Karpas-422 (cell line): ENCODE data around the gene KLC1. TPM values are rescaled to one million over a fixed set of nuclear protein-coding genes. Genes with fewer than 3 reads are reported as not detected.

Experiments used
- DNase-seq: peaks from one replicate; pipeline ENCODE4 v3.0.0-alpha.2; 2015
- H2AFZ ChIP-seq: fragments of 200-600 bp; sonication (generic); 2 replicates; pipeline ENCODE4 v1.6.1; 2014; ENCODE audit warnings: antibody characterized with exemption, low read length, mixed read lengths
- H3K27ac ChIP-seq: fragments of 200-600 bp; sonication (generic); 2 replicates; pipeline ENCODE4 v1.5.1; 2014; ENCODE audit warnings: mild to moderate bottlenecking, low read length, moderate library complexity
- H3K27me3 ChIP-seq: fragments of 200-600 bp; sonication (generic); 2 replicates; pipeline ENCODE4 v1.6.1; 2014; ENCODE audit warnings: low read length, mixed read lengths
- H3K36me3 ChIP-seq: fragments of 200-600 bp; sonication (generic); 2 replicates; pipeline ENCODE4 v1.6.1; 2014; ENCODE audit warnings: low read length, mixed read lengths; ENCODE audit not compliant: insufficient read depth
- H3K4me1 ChIP-seq: fragments of 200-600 bp; sonication (generic); 2 replicates; pipeline ENCODE4 v1.6.1; 2014; ENCODE audit warnings: mild to moderate bottlenecking, low read length, mixed read lengths
- H3K4me2 ChIP-seq: fragments of 200-600 bp; sonication (generic); 2 replicates; pipeline ENCODE4 v1.6.1; 2014; ENCODE audit warnings: low read length, low read depth, mild to moderate bottlenecking; ENCODE audit not compliant: poor library complexity, severe bottlenecking
- H3K4me3 ChIP-seq: fragments of 200-600 bp; sonication (generic); 2 replicates; pipeline ENCODE4 v1.5.1; 2014; ENCODE audit warnings: mild to moderate bottlenecking, antibody characterized with exemption, low read length, mixed read lengths
- H3K79me2 ChIP-seq: fragments of 200-600 bp; sonication (generic); 2 replicates; pipeline ENCODE4 v1.6.1; 2014; ENCODE audit warnings: mild to moderate bottlenecking, low read length, mixed read lengths
- H3K9ac ChIP-seq: fragments of 200-600 bp; sonication (generic); 2 replicates; pipeline ENCODE4 v1.6.0; 2014; ENCODE audit warnings: low read length
- H3K9me2 ChIP-seq: fragments of 200-600 bp; sonication (generic), shearing (Covaris generic); replicated peaks from 2 replicates; pipeline ENCODE4 v1.6.0; 2014; ENCODE audit warnings: mild to moderate bottlenecking, low read length, moderate library complexity; ENCODE audit not compliant: insufficient read depth
- H3K9me3 ChIP-seq: fragments of 300-700, 200-600 bp; sonication (generic); 2 replicates; pipeline ENCODE4 v1.6.1; 2014; ENCODE audit warnings: low read length, mixed read lengths
- H4K20me1 ChIP-seq: fragments of 200-600 bp; sonication (generic); 2 replicates; pipeline ENCODE4 v1.6.1; 2014; ENCODE audit warnings: mild to moderate bottlenecking, antibody characterized with exemption, low read length, low read depth; ENCODE audit not compliant: insufficient read depth
- total RNA-seq: library from RNA; depleted of rRNA; stranded (reverse); fragments of >200 nt; shearing (Covaris generic); gene quantifications from 2 replicates; pipeline ENCODE4 v1.2.3, GENCODE V29; 2014; ENCODE audit warnings: low replicate concordance

KLC1 gene
- total RNA-seq, 1 experiment from 2014 or later: 144 TPM

DNA sequence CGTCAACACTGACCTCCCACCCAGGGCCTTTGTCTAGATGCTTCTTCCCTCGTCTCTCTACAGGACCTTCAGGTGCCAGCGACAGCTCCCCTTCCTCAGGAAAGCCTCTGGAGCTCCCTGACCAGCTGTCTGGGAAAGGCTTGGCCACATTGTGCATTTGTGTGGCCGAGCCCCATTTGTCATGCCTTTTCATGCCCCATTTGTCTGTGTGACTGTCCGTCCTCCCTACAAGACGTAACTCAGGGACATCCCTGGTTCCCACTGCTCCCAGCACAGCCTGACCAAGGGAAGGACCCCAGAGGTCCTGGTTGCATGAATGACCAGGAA is 110.4 kb downstream of the KLC1 start:
- H3K9ac ChIP-seq: no peak overlapping the region
- H3K9me2 ChIP-seq: no peaks in the 10 kb centered on the region
- no peaks in the 10 kb centered on the region for H3K4me1 ChIP-seq
- H3K27me3 ChIP-seq: no peaks in the 10 kb centered on the region
- H3K79me2 ChIP-seq: no peaks in the 10 kb centered on the region
- no peak overlapping the region for H3K4me2 ChIP-seq
- H3K27ac ChIP-seq: no peak overlapping the region
- H2AFZ ChIP-seq: no peak overlapping the region
- H3K36me3 ChIP-seq: no peaks in the 10 kb centered on the region
- DNase-seq: no peak
- peaks cover 5% of the 10 kb centered on the region; the same call in 1 of the 2 replicates for H4K20me1 ChIP-seq
- H3K4me3 ChIP-seq: no peak overlapping the region
- H3K9me3 ChIP-seq: no peaks in the 10 kb centered on the region

GRCh38 chr14:103739793-103740501 is 110.9 kb downstream of the KLC1 start:
- H3K4me3 ChIP-seq: no peak overlapping the region
- H3K27me3 ChIP-seq: no peaks in the 10 kb centered on the region
- peaks cover 5% of the 10 kb centered on the region; the same call in 1 of the 2 replicates for H4K20me1 ChIP-seq
- H3K79me2 ChIP-seq: no peaks in the 10 kb centered on the region
- DNase-seq: no peak
- no peak overlapping the region for H3K4me2 ChIP-seq
- no peaks in the 10 kb centered on the region for H3K9me3 ChIP-seq
- no peaks in the 10 kb centered on the region for H3K4me1 ChIP-seq
- H3K27ac ChIP-seq: no peak overlapping the region
- no peak overlapping the region for H3K9ac ChIP-seq
- no peak overlapping the region for H2AFZ ChIP-seq
- H3K36me3 ChIP-seq: no peaks in the 10 kb centered on the region
- no peaks in the 10 kb centered on the region for H3K9me2 ChIP-seq

DNA sequence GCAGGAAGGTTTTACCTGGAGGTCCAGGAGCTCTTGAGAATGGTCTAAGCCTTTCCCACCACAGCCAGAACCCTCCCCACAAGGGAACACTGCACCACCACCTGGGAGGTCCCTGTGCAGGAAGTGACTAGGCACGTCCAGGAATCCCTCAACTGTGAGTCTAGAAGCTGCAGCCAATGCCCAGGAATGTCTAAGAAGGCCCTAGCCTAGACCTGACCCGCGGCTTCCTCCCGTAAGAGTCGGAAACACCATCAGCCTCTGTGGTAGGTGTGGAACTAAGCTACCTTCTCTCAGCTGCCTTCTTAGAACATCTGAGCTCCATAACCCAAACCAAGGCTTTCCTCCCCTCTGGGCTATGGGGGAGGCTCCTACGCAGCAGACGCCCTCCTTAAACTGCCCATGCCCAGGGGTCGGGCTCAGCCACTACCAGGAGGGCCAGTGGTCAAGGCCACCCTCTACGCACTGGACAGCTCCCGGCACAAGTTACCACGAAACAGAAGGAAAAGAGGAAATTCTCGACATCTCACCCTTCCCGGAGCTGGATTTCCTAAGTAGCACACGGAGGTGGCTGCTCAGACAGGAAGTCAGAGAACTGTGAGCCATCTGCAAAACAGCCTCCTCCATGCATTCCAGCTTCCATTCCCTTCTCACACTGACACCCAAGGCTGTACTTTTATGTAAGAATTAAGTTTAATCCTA is 112.1 kb downstream of the KLC1 start:
- Histone ChIP-seq H3K4me3 (no peak overlapping the region), H3K4me2 (no peak overlapping the region), H3K27me3 (no peaks in the 10 kb centered on the region), H3K27ac (no peak overlapping the region), H3K9me3 (no peaks in the 10 kb centered on the region), H3K4me1 (no peaks in the 10 kb centered on the region), H3K9me2 (no peaks in the 10 kb centered on the region), H4K20me1 (peaks cover 5% of the 10 kb centered on the region; the same call in 1 of the 2 replicates), H3K9ac (no peak overlapping the region), H3K79me2 (no peaks in the 10 kb centered on the region), H3K36me3 (no peaks in the 10 kb centered on the region), H2AFZ (no peak overlapping the region)
- DNase-seq: no peak

- Histone ChIP-seq H3K79me2 (no peaks in the 10 kb centered on the region), H3K36me3 (no peaks in the 10 kb centered on the region), H3K9ac (no peak overlapping the region), H3K4me3 (no peak overlapping the region), H3K4me1 (no peaks in the 10 kb centered on the region), H3K27me3 (no peaks in the 10 kb centered on the region), H3K4me2 (no peak overlapping the region), H3K9me2 (no peaks in the 10 kb centered on the region), H3K9me3 (no peaks in the 10 kb centered on the region), H4K20me1 (peaks cover 5% of the 10 kb centered on the region; the same call in 1 of the 2 replicates), H3K27ac (no peak overlapping the region), H2AFZ (no peak overlapping the region)
- DNase-seq: no peak
Measured at GRCh38 chr14:103741876-103742275, 112.9 kb downstream of the KLC1 start.

DNA sequence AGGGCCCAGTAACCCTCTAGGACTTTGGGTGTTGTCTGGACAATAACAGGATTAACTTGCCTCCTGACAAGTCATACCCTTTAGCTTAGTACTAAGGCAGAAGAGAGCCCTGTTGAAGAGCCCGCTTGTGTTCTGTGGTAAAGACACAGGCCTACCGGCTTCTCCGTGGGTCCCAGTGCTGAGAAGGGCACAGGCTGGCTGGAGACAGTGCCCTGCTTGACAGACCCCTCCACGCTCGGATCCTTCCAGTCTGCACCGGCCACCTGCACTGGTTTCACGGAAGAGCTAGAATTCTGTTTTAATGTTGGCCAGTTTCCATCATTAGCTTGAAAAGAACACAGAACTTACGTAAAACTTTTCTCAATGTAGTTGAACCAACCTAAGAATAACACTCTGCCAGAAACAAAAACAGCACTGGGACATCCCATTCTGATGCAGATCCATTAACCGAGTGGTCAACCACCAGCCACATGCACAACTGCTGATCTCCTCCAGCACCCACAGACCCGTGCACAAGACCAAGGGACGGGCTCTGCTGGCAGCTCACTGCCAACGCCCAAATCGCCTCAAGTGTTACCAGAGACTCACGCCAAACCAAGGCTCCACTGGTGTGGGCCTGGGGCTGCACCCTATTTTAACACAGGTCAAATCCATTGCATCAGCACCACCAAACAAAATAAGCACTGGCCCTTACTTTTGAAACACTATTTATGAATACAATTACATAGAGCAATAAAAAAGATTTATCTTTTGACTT is 113.7 kb downstream of the KLC1 start:
- Histone ChIP-seq H3K4me2 (no peak overlapping the region), H3K9me3 (no peaks in the 10 kb centered on the region)
- DNase-seq: no peak

DNA sequence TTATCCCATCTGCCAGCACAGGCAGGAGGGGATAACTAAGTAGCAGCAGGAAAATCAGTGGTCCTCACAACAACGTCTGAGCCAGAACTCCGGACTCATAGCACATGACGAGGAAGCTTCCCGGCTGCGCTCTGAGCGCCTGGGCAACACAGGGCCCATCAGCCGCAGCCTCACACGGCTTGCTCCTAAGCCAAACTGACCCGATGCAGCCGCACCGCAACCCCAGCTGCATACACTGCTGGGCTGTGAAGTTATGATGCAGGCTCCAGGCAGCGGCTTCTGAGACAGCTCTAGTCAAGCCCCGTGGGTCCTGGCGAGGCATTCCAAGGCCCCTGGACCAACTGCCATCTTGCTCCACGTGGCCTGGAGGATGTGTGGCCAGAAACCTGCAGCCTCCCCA is 114.7 kb downstream of the KLC1 start:
- no peaks in the 10 kb centered on the region for H3K9me3 ChIP-seq
- no peak overlapping the region for H2AFZ ChIP-seq
- H3K27ac ChIP-seq: no peak overlapping the region
- H3K27me3 ChIP-seq: no peaks in the 10 kb centered on the region
- H3K4me2 ChIP-seq: no peak overlapping the region
- H3K9me2 ChIP-seq: no peaks in the 10 kb centered on the region
- DNase-seq: no peak
- H4K20me1 ChIP-seq: no peaks in the 10 kb centered on the region
- H3K79me2 ChIP-seq: no peaks in the 10 kb centered on the region
- H3K4me1 ChIP-seq: no peaks in the 10 kb centered on the region
- no peaks in the 10 kb centered on the region for H3K36me3 ChIP-seq
- H3K9ac ChIP-seq: no peak overlapping the region
- H3K4me3 ChIP-seq: no peak overlapping the region

More for the DNA sequence above, 113.7 kb downstream of the KLC1 start:
- Histone ChIP-seq H3K79me2 (no peaks in the 10 kb centered on the region), H3K9me2 (no peaks in the 10 kb centered on the region), H3K36me3 (no peaks in the 10 kb centered on the region), H3K27me3 (no peaks in the 10 kb centered on the region), H3K27ac (no peak overlapping the region), H4K20me1 (peaks cover 5% of the 10 kb centered on the region; the same call in 1 of the 2 replicates), H2AFZ (no peak overlapping the region), H3K4me1 (no peaks in the 10 kb centered on the region), H3K4me3 (no peak overlapping the region), H3K9ac (no peak overlapping the region)

GRCh38 chr14:103744621-103745395 is 115.8 kb downstream of the KLC1 start:
- H3K9ac ChIP-seq: no peak overlapping the region

More at GRCh38 chr14:103744621-103745395, 115.8 kb downstream of the KLC1 start:
- no peak for DNase-seq
- Histone ChIP-seq H3K9me2 (no peaks in the 10 kb centered on the region), H3K27ac (no peak overlapping the region), H3K27me3 (no peaks in the 10 kb centered on the region), H3K36me3 (no peaks in the 10 kb centered on the region), H3K79me2 (no peaks in the 10 kb centered on the region), H3K4me2 (no peak overlapping the region), H3K9me3 (no peaks in the 10 kb centered on the region), H4K20me1 (no peaks in the 10 kb centered on the region), H3K4me1 (no peaks in the 10 kb centered on the region), H3K4me3 (no peak overlapping the region), H2AFZ (no peak overlapping the region)
